Endodermal cell (in vitro differentiated cells): Measurements from ENCODE around the gene TDRD7. TPM values are rescaled to one million over a fixed set of nuclear protein-coding genes. Genes with fewer than 3 reads are reported as not detected.

ENCODE experiments used
- DNase-seq: peaks from one replicate; pipeline ENCODE4 v3.0.0-alpha.2; 2017
- H3K27ac ChIP-seq: 2 replicates; pipeline ENCODE4 v1.5.1; 2013; ENCODE audit warnings: mild to moderate bottlenecking, low read depth, low read length, moderate library complexity
- H3K27me3 ChIP-seq: 2 replicates; pipeline ENCODE4 v1.6.1; 2013; ENCODE audit warnings: mild to moderate bottlenecking, low read length, moderate library complexity; ENCODE audit not compliant: insufficient read depth, control insufficient read depth, poor library complexity, severe bottlenecking
- H3K36me3 ChIP-seq: 2 replicates; pipeline ENCODE4 v1.7.0; 2013; ENCODE audit warnings: mild to moderate bottlenecking, low read length, moderate library complexity; ENCODE audit not compliant: control insufficient read depth, insufficient read depth
- H3K4me1 ChIP-seq: one replicate; pipeline ENCODE4 v1.7.0; 2013; ENCODE audit warnings: low read length; ENCODE audit not compliant: control insufficient read depth, insufficient read depth
- H3K4me3 ChIP-seq: 2 replicates; pipeline ENCODE4 v1.5.1; 2013; ENCODE audit warnings: mild to moderate bottlenecking, low read length, moderate library complexity
- H3K9ac ChIP-seq: 2 replicates; pipeline ENCODE4 v1.6.1; 2013; ENCODE audit warnings: mild to moderate bottlenecking, low read length, moderate library complexity; ENCODE audit not compliant: poor library complexity, severe bottlenecking; ENCODE audit errors: extremely low read depth
- H3K9me3 ChIP-seq: 2 replicates; pipeline ENCODE4 v1.6.1; 2013; ENCODE audit warnings: mild to moderate bottlenecking, low read length, moderate library complexity; ENCODE audit not compliant: control insufficient read depth
- H3K27ac Mint-ChIP-seq: 2 replicates; pipeline ENCODE4 v1.8.0; 2020; ENCODE audit warnings: mixed read lengths
- H3K27me3 Mint-ChIP-seq: 2 replicates; pipeline ENCODE4 v1.8.0; 2021; ENCODE audit warnings: mild to moderate bottlenecking, mixed read lengths; ENCODE audit not compliant: insufficient read depth
- H3K36me3 Mint-ChIP-seq: 2 replicates; pipeline ENCODE4 v1.8.0; 2020; ENCODE audit warnings: low read depth, mixed read lengths
- H3K4me1 Mint-ChIP-seq: 2 replicates; pipeline ENCODE4 v1.8.0; 2020; ENCODE audit warnings: mixed read lengths
- H3K4me3 Mint-ChIP-seq: 2 replicates; pipeline ENCODE4 v1.8.0; 2020; ENCODE audit warnings: mild to moderate bottlenecking, moderate library complexity, mixed read lengths
- H3K9me3 Mint-ChIP-seq: 2 replicates; pipeline ENCODE4 v1.8.0; 2020; ENCODE audit warnings: mild to moderate bottlenecking, mixed read lengths
- WGBS, 2 experiments: methylation state at CpG; one replicate each; pipeline versions ENCODE4 v1.1.5 to v1.1.7; 2013; ENCODE audit warnings: missing lambda C conversion rate in 2 of 2, mixed read lengths in 1 of 2; ENCODE audit not compliant: insufficient coverage in 1 of 2, insufficient read length in 1 of 2; 5-methylcytosine and 5-hydroxymethylcytosine counted together
- total RNA-seq, 2 donors: library from RNA; stranded (reverse); fragmentation: NEBNext Ultra II Directional in 1 of 2; extraction: Animal tissue kit (Norgen Biotek cat#: 25700) in 1 of 2; gene quantifications; 2 replicates in 1 of 2; 3 replicates in 1 of 2; pipeline ENCODE4 v1.2.1, GENCODE V29; 2021
- TF ChIP-seq, protein P1 (sequence below): fragments of 200-600 bp; sonication (generic); conservative IDR thresholded peaks from 2 replicates; pipeline ENCODE4 v1.5.0; 2021; ENCODE audit warnings: antibody characterized with exemption, mild to moderate bottlenecking

Gene TDRD7
- total RNA-seq, 2 donors from 2014 or later: 25.9 to 31.9 TPM

DNA sequence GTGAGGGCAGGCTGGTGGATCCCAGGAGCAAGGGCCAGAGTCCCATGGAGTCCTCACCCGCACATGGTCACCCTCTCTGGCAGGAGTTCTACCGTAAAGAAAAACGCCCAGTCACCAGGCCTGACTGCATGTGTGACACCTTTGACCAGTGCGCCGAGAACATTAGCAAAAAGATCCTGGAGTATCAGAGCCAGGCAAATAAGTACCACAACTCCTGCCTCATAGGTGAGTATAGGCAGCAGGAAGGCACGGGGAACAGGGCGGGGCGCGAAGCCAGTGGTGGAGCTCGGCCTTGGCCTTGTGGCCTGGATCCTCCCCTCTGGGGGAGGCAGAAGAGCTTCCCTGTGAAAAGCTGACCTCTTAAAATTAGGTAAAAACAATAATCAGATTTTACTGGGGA lies 45.4 kb upstream of the TDRD7 start:
- Mint-ChIP-seq H3K4me3 (no peak overlapping the region), H3K27me3 (no peaks in the 10 kb centered on the region), H3K27ac (peak overlapping the region; percentile 8), H3K9me3 (peaks cover 29% of the 10 kb centered on the region), H3K4me1 (peaks cover 2% of the 10 kb centered on the region), H3K36me3 (peaks cover 14% of the 10 kb centered on the region)
- Histone ChIP-seq H3K27me3 (no peaks in the 10 kb centered on the region), H3K4me1 (no peaks in the 10 kb centered on the region), H3K27ac (no peak overlapping the region), H3K4me3 (no peak overlapping the region), H3K36me3 (no peaks in the 10 kb centered on the region), H3K9me3 (peaks cover 20% of the 10 kb centered on the region), H3K9ac (no peak overlapping the region)
- no peak for DNase-seq
- TF ChIP-seq, protein P1, sequence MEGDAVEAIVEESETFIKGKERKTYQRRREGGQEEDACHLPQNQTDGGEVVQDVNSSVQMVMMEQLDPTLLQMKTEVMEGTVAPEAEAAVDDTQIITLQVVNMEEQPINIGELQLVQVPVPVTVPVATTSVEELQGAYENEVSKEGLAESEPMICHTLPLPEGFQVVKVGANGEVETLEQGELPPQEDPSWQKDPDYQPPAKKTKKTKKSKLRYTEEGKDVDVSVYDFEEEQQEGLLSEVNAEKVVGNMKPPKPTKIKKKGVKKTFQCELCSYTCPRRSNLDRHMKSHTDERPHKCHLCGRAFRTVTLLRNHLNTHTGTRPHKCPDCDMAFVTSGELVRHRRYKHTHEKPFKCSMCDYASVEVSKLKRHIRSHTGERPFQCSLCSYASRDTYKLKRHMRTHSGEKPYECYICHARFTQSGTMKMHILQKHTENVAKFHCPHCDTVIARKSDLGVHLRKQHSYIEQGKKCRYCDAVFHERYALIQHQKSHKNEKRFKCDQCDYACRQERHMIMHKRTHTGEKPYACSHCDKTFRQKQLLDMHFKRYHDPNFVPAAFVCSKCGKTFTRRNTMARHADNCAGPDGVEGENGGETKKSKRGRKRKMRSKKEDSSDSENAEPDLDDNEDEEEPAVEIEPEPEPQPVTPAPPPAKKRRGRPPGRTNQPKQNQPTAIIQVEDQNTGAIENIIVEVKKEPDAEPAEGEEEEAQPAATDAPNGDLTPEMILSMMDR: no peak
- 86 to 92% methylated on average over 5 to 10 of the region's 10 CpGs for WGBS, 2 experiments

DNA sequence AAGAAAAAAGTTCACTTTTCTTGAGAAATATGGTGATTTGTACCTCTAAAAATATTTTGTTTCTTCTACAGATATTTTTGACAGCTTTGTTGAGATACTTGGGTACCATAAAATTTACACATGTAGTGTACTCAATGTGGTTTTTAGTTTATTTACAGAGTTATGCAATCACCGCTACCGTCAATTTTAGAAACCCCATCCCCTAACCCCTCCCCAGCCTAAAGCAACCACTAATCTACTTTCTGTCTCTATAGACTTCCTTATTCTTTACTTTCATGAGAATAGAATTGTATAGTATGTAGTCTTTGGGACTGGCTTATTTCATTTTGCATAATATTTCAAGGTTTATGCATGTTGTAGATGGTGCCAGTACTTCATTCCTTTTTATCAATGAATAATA lies 45.0 kb upstream of the TDRD7 start:
- Mint-ChIP-seq H3K27ac (no peak overlapping the region), H3K9me3 (peaks cover 29% of the 10 kb centered on the region), H3K4me3 (no peak overlapping the region), H3K4me1 (peaks cover 2% of the 10 kb centered on the region), H3K27me3 (no peaks in the 10 kb centered on the region), H3K36me3 (peaks cover 16% of the 10 kb centered on the region)
- Histone ChIP-seq H3K36me3 (no peaks in the 10 kb centered on the region), H3K4me3 (no peak overlapping the region), H3K4me1 (no peaks in the 10 kb centered on the region), H3K27me3 (no peaks in the 10 kb centered on the region), H3K9ac (no peak overlapping the region), H3K9me3 (peaks cover 20% of the 10 kb centered on the region), H3K27ac (no peak overlapping the region)
- TF ChIP-seq, protein P1: no peak
- no CpG with 5 or more reads among the region's 2 CpGs for WGBS, 2 experiments
- DNase-seq: no peak

DNA sequence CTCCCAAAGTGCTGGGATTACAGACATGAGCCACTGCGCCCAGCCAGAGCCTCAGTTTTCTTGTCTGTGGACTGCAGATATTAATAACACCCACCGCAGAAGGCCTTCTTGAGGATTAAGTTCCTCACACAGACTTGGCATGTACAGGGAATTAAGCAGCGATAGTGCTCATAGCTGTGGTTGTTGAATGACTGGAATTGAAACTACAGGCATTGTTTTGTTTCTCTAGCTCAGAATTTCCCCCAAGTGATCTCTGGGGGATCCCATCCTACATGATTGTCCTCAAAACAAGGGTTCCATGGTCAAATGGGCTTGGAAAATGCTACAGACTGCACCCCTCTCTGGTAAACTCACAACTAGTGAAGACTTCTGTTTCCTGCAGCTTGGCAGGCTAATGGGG lies 44.2 kb upstream of the TDRD7 start:
- Histone ChIP-seq H3K27ac (no peak overlapping the region), H3K36me3 (no peaks in the 10 kb centered on the region), H3K9me3 (peaks cover 20% of the 10 kb centered on the region), H3K9ac (no peak overlapping the region), H3K4me1 (no peaks in the 10 kb centered on the region), H3K27me3 (no peaks in the 10 kb centered on the region), H3K4me3 (no peak overlapping the region)
- Mint-ChIP-seq H3K4me3 (no peak overlapping the region), H3K27ac (no peak overlapping the region), H3K4me1 (peaks cover 1% of the 10 kb centered on the region), H3K27me3 (no peaks in the 10 kb centered on the region), H3K9me3 (peaks cover 29% of the 10 kb centered on the region), H3K36me3 (peaks cover 16% of the 10 kb centered on the region)
- DNase-seq: no peak
- WGBS, 2 experiments: 90 to 93% methylated on average over 3 of the region's 3 CpGs
- TF ChIP-seq, protein P1: no peak
